ENCODE results near the gene HIPK1.
"Not testable (repeated sequence)": the region's sequence is repeated elsewhere in the genome, so short reads cannot be mapped to it uniquely, and the experiment has no call there.

The HIPK1 gene

GRCh38 chr1:113943028-113943811, 14.1 kb downstream of the HIPK1 start:
- in situ Hi-C loops (cut with MboI; ENCODE audit: low sequenced_read_pairs): no loop called here

DNA sequence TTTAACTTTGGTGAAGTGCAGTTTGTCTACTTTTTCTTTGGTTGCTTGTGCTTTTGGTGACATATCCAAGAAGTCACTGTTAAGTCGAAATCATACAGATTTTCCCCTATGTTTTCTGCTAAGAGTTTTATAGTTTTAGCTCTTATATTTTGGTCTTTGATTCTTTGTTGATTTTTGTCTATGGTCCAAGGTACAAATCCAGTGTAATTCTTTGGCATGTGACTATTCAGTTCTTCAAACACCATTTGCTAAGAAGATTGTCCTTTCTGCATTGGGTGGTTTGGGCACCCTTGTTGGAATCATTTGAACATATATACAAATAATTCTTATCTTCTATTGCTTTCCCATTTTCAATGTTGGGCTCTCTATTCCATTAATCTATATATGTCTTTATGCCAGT, 16.2 kb downstream of the HIPK1 start:
- in situ Hi-C loops (cut with MboI; ENCODE audit: low sequenced_read_pairs): no loop called here

GRCh38 chr1:113946112-113946511, 17.0 kb downstream of the HIPK1 start:
- in situ Hi-C loops (cut with MboI; ENCODE audit: low sequenced_read_pairs): no loop called here

DNA sequence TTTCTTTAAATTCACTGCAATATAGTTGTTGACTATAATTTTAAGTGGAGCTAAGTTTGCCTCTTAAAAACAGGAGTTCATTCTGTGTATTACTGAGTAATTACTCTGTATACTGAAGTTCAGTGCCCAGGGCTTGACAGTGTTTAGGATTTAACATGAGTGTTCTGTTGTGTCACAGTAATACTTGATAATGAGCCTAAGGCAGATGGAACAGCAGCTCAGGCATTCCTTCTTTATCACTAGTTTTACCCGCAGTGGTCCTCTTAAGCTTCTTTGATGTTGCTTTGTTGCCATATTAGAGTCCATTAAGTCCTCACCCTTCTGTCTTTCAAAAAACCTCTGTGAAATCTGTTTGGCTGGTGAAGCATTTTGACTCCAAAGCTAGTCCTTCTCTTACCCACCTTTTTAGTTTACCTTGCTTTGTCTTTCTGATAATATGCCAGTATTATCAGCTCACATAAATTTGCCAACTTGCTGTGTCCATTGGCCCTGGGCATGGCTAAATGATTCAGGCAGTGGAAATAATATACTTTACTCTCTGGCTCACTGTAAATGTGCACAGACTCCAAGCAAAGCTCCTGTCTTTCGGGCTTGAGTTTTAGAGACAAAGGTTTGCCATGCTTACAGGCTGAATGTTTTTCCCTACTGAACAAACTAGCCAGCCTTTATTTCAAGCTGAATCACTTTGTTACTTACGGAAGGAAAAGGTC, 17.7 kb downstream of the HIPK1 start:
- in situ Hi-C loops (cut with MboI; ENCODE audit: low sequenced_read_pairs): no loop called here

GRCh38 chr1:113947388-113948107, 18.4 kb downstream of the HIPK1 start:
- in situ Hi-C loops (cut with MboI; ENCODE audit: low sequenced_read_pairs): no loop called here

DNA sequence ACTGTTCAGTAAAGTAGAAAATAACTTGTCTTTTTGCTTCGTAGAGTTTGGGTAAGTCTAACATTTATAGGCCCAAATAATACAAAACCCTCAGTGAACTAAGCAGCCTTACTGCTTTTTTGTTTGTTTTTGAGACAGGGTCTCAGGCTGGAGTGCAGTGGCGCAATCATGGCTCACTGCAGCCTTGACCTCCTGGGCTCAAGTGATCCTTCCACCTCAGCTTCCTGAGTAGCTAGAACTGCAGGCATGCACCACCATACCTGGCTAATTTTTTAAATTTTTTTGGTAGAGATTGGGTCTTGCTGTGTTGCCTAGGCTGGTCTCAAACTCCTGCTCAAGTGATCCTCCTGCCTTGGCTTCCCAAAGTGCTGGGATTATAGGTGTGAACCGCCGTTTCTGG, 19.0 kb downstream of the HIPK1 start:
- in situ Hi-C loops (cut with MboI; ENCODE audit: low sequenced_read_pairs): not testable (repeated sequence)

GRCh38 chr1:113949007-113949406, 19.9 kb downstream of the HIPK1 start:
- in situ Hi-C loops (cut with MboI; ENCODE audit: low sequenced_read_pairs): no loop called here

DNA sequence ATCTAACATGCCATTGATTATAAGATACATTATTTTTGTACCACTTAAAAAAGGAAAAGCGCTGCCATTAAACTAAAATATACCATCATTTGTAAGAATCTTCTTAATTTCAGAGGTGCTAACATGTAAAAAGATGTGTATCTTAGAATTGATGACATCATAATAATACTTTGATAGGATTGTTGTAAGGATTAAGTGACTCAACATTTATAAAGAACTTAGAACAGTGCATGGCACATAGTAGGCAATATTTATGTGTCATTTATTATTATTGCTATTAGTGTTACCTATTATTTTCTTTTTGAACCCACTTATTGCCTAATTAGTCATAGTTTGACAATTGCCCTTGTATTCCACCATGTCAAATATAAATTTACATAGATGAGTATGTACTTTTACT, 21.8 kb downstream of the HIPK1 start:
- in situ Hi-C loops (cut with MboI; ENCODE audit: low sequenced_read_pairs): no loop called here

DNA sequence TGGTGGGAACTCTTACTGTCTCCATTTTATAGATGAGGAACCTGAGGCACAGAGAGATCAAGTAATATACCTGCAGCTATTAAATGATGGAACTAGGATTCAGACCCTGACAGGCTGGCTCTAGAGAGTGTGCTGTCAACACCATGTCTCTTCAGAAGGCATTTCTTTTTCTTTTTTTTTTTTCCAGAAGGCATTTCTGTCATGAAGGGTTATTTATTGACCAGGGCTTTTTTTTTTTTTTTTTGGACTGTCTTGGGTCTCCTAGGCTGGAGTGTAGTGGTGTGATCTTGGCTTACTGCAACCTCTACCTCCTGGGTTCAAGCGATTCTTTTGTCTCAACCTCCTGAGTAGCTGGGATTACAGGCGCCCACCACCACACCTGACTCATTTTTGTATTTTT, 22.6 kb downstream of the HIPK1 start:
- in situ Hi-C loops (cut with MboI; ENCODE audit: low sequenced_read_pairs): no loop called here

DNA sequence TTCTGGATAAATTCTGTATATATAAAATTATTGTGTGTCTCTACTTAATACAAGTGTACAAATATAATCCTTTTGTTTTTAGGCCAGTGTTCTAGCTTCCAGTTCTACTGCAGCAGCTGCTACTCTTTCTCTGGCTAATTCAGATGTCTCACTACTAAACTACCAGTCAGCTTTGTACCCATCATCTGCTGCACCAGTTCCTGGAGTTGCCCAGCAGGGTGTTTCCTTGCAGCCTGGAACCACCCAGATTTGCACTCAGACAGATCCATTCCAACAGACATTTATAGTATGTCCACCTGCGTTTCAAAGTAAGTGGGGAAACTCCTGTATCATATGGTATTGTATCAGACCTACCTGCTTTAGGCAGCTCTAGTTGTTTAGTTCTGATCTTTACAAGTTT, 28.9 kb downstream of the HIPK1 start:
- in situ Hi-C loops (cut with MboI; ENCODE audit: low sequenced_read_pairs): no loop called here

DNA sequence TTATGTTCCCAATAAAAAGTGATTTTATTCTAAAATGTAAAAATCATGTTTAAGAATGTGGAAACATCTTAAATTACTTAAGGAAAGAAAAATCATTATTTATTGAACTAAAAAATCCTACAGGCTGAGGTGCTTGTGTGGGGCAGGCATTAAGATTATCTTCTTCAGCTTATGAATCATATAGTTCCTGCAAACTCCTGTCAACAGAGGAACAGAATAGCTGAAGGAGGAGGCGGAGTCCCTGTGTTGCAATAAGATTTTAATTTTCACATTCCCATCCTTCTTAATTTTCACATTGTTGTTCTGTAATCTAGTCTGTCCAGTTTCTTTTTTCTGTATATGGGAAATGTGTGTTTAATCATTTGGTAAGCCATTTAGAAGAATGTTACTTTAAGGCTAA, 29.6 kb downstream of the HIPK1 start:
- in situ Hi-C loops (cut with MboI; ENCODE audit: low sequenced_read_pairs): no loop called here

DNA sequence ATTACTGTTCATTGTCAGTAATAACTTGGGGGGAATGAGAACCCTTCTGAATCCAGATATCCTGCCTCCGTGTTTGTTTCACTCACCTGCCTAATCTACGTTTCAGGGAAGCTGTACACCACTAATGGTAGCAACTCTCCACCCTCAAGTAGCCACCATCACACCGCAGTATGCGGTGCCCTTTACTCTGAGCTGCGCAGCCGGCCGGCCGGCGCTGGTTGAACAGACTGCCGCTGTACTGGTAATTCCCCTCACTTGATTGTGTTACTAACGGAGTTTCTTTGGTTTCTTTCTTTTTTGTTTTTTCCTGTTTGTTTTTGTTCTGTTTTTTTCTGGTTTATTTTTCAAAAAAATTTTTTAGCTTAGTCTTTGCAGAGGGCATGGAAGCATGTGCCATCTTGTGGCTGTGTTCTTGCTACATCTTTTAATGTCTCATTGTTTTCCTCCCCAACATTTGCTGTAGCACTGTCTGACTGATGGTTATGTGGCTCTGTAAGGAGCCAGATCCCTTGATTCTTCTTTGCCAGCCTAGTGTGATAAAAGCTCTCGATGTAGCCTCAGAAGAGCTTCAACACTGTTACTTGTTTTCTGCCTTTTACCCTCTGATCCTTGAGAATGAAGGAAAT, 34.3 kb downstream of the HIPK1 start:
- in situ Hi-C loops (cut with MboI; ENCODE audit: low sequenced_read_pairs): no loop called here

- in situ Hi-C loops (cut with MboI; ENCODE audit: low sequenced_read_pairs): no loop called here
These were observed 36.7 kb downstream of the HIPK1 start for GRCh38 chr1:113965703-113966412.

- in situ Hi-C loops (cut with MboI; ENCODE audit: low sequenced_read_pairs): no loop called here
These were observed 43.8 kb downstream of the HIPK1 start for GRCh38 chr1:113972954-113973353.

DNA sequence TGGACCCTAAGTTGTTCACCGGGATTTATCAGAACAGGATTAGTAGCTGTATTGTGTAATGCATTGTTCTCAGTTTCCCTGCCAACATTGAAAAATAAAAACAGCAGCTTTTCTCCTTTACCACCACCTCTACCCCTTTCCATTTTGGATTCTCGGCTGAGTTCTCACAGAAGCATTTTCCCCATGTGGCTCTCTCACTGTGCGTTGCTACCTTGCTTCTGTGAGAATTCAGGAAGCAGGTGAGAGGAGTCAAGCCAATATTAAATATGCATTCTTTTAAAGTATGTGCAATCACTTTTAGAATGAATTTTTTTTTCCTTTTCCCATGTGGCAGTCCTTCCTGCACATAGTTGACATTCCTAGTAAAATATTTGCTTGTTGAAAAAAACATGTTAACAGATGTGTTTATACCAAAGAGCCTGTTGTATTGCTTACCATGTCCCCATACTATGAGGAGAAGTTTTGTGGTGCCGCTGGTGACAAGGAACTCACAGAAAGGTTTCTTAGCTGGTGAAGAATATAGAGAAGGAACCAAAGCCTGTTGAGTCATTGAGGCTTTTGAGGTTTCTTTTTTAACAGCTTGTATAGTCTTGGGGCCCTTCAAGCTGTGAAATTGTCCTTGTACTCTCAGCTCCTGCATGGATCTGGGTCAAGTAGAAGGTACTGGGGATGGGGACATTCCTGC, 46.2 kb downstream of the HIPK1 start:
- in situ Hi-C loops (cut with MboI; ENCODE audit: low sequenced_read_pairs): loop anchor here (25.0 kb wide), 1 partner anchor 312 kb away; no protein-coding TSS in a partner anchor

DNA sequence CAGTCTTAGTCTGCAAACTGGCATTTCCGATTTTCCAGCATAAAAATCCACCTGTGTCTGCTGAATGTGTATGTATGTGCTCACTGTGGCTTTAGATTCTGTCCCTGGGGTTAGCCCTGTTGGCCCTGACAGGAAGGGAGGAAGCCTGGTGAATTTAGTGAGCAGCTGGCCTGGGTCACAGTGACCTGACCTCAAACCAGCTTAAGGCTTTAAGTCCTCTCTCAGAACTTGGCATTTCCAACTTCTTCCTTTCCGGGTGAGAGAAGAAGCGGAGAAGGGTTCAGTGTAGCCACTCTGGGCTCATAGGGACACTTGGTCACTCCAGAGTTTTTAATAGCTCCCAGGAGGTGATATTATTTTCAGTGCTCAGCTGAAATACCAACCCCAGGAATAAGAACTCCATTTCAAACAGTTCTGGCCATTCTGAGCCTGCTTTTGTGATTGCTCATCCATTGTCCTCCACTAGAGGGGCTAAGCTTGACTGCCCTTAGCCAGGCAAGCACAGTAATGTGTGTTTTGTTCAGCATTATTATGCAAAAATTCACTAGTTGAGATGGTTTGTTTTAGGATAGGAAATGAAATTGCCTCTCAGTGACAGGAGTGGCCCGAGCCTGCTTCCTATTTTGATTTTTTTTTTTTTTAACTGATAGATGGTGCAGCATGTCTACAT, 47.6 kb downstream of the HIPK1 start:
- in situ Hi-C loops (cut with MboI; ENCODE audit: low sequenced_read_pairs): loop anchor here (25.0 kb wide), 1 partner anchor 311 kb away; no protein-coding TSS in a partner anchor

GRCh38 chr1:113977906-113978305, 48.8 kb downstream of the HIPK1 start:
- in situ Hi-C loops (cut with MboI; ENCODE audit: low sequenced_read_pairs): loop anchor here (25.0 kb wide), 1 partner anchor 309 kb away; no protein-coding TSS in a partner anchor

DNA sequence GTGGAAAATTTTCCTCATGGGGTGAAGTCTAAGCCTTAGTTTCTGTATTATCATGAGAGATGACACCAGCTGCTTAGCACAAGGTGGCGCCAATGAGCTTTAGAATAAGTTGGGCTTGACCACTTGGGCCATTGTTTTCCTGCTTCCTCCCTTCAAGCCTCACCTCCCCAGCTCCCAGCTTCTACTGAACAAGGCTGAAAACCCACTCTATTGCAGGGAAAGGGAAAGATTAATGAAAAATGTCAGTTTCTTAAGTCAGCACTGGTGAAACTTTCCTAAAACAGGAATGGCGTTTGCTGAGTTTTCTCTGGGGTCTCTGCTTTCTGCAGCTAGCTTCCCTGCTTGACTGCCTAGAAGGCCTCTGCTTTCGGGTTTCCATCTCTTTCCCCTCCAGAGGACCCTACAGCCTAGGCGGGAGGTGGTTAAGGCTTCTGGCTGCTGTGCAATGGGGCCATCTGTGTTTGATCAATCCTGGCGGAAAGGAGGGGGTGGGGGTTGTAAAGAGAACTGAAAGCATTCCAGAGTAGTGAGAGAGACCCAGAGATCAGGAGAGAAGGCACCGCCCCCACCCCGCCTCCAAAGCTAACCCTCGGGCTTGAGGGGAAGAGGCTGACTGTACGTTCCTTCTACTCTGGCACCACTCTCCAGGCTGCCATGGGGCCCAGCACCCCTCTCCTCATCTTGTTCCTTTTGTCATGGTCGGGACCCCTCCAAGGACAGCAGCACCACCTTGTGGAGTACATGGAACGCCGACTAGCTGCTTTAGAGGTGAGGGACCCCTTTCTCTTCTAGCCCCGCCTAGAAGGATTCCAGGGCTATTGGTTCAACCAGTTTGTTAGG, 50.0 kb downstream of the HIPK1 start, which contains the start of gene OLFML3:
Gene OLFML3 (plus strand): TSS at position 612 of the 840 bp plus-strand sequence. CDS start 43 bp downstream, at position 655.
- in situ Hi-C loops (cut with MboI; ENCODE audit: low sequenced_read_pairs): loop anchor here (25.0 kb wide), 1 partner anchor 308 kb away; no protein-coding TSS in a partner anchor
